OCI-LY1 (cell line): ENCODE measurements around the gene ZBTB20.

Source experiments
- H2AFZ ChIP-seq: fragments of 200-600 bp; sonication (generic), shearing (Covaris generic); 2 replicates; pipeline ENCODE4 v1.6.0; 2014; ENCODE audit warnings: antibody characterized with exemption, mild to moderate bottlenecking, low read length
- H3F3A ChIP-seq: fragments of 200-600 bp; sonication (generic), shearing (Covaris generic); 2 replicates; pipeline ENCODE4 v1.6.0; 2014; ENCODE audit warnings: mild to moderate bottlenecking, antibody characterized with exemption, low read length, moderate library complexity; ENCODE audit not compliant: insufficient read depth
- H3K27ac ChIP-seq: fragments of 200-600 bp; sonication (generic); 2 replicates; pipeline ENCODE4 v1.5.1; 2014; ENCODE audit warnings: low read length, mixed run types, mild to moderate bottlenecking, low read depth; ENCODE audit not compliant: poor library complexity, severe bottlenecking
- H3K27me3 ChIP-seq: fragments of 200-600 bp; sonication (generic); 2 replicates; pipeline ENCODE4 v1.6.0; 2014; ENCODE audit warnings: antibody characterized with exemption, mild to moderate bottlenecking, low read length, moderate library complexity; ENCODE audit not compliant: insufficient read depth
- H3K36me3 ChIP-seq: fragments of 200-600 bp; sonication (generic); 2 replicates; pipeline ENCODE4 v1.6.1; 2014; ENCODE audit warnings: mild to moderate bottlenecking, antibody characterized with exemption, low read length, moderate library complexity, mixed read lengths; ENCODE audit not compliant: insufficient read depth
- H3K4me1 ChIP-seq: fragments of 200-600 bp; sonication (generic); 2 replicates; pipeline ENCODE4 v1.5.1; 2014; ENCODE audit warnings: mild to moderate bottlenecking, low read length, moderate library complexity; ENCODE audit not compliant: insufficient read depth, severe bottlenecking
- H3K4me2 ChIP-seq: fragments of 200-600 bp; sonication (generic), shearing (Covaris generic); 2 replicates; pipeline ENCODE4 v1.6.1; 2014; ENCODE audit warnings: low read length
- H3K4me3 ChIP-seq: fragments of 200-600 bp; sonication (generic); 2 replicates; pipeline ENCODE4 v1.5.1; 2014; ENCODE audit warnings: low read length, low read depth, mild to moderate bottlenecking, mixed read lengths; ENCODE audit not compliant: poor library complexity, severe bottlenecking
- H3K79me2 ChIP-seq: fragments of 200-600 bp; shearing (Covaris generic); 2 replicates; pipeline ENCODE4 v1.6.1; 2016; ENCODE audit warnings: mixed run types, low read length, mixed read lengths; ENCODE audit not compliant: insufficient read depth
- H3K9ac ChIP-seq: fragments of 200-600 bp; sonication (generic), shearing (Covaris generic); 2 replicates; pipeline ENCODE4 v1.6.1; 2014; ENCODE audit warnings: mild to moderate bottlenecking, low read length, mixed read lengths
- H3K9me2 ChIP-seq: fragments of 200-600 bp; sonication (generic), shearing (Covaris generic); 2 replicates; pipeline ENCODE4 v1.6.1; 2014; ENCODE audit warnings: low read depth, mild to moderate bottlenecking, low read length, mixed read lengths
- H3K9me3 ChIP-seq: fragments of 200-600 bp; shearing (Covaris generic); 2 replicates; pipeline ENCODE4 v1.6.1; 2014; ENCODE audit warnings: low read length, mixed read lengths
- H4K20me1 ChIP-seq: fragments of 200-600 bp; sonication (generic), shearing (Covaris generic); 2 replicates; pipeline ENCODE4 v1.6.0; 2016; ENCODE audit warnings: mild to moderate bottlenecking, low read length; ENCODE audit not compliant: insufficient read depth
- EZH2 ChIP-seq: fragments of 200-600 bp; sonication (generic), shearing (Covaris generic); IDR thresholded peaks from 2 replicates; pipeline ENCODE4 v1.8.0; 2017; ENCODE audit warnings: borderline replicate concordance, mixed run types, mild to moderate bottlenecking, antibody characterized with exemption, low read length, moderate library complexity, mixed read lengths
- TF ChIP-seq, protein P1 (sequence below): fragments of 200-600 bp; sonication (generic), shearing (Covaris generic); IDR thresholded peaks from 2 replicates; pipeline ENCODE4 v1.5.1; 2017; ENCODE audit warnings: mild to moderate bottlenecking, antibody characterized with exemption, low read length, moderate library complexity, mixed read lengths

Gene ZBTB20

GRCh38 chr3:114666623-114667022 lies 480.5 kb downstream of the ZBTB20 start:
- Histone ChIP-seq H3K4me2 (no peak overlapping the region), H3K9ac (no peak overlapping the region), H3K36me3 (no peaks in the 10 kb centered on the region), H2AFZ (no peak overlapping the region), H3K27me3 (no peaks in the 10 kb centered on the region), H3K9me2 (no peaks in the 10 kb centered on the region), H3K27ac (no peak overlapping the region), H3K79me2 (no peaks in the 10 kb centered on the region), H3K4me1 (no peaks in the 10 kb centered on the region), H3K4me3 (no peak overlapping the region), H3K9me3 (no peaks in the 10 kb centered on the region), H3F3A (no peaks in the 10 kb centered on the region), H4K20me1 (no peaks in the 10 kb centered on the region)
- TF ChIP-seq EZH2 = no peak
- TF ChIP-seq, protein P1, sequence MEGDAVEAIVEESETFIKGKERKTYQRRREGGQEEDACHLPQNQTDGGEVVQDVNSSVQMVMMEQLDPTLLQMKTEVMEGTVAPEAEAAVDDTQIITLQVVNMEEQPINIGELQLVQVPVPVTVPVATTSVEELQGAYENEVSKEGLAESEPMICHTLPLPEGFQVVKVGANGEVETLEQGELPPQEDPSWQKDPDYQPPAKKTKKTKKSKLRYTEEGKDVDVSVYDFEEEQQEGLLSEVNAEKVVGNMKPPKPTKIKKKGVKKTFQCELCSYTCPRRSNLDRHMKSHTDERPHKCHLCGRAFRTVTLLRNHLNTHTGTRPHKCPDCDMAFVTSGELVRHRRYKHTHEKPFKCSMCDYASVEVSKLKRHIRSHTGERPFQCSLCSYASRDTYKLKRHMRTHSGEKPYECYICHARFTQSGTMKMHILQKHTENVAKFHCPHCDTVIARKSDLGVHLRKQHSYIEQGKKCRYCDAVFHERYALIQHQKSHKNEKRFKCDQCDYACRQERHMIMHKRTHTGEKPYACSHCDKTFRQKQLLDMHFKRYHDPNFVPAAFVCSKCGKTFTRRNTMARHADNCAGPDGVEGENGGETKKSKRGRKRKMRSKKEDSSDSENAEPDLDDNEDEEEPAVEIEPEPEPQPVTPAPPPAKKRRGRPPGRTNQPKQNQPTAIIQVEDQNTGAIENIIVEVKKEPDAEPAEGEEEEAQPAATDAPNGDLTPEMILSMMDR = no peak

GRCh38 chr3:114664006-114664405 lies 483.1 kb downstream of the ZBTB20 start:
- Histone ChIP-seq H3K4me1 (no peaks in the 10 kb centered on the region), H3K4me2 (no peak overlapping the region), H3K4me3 (no peak overlapping the region), H3K9me2 (no peaks in the 10 kb centered on the region), H3K27me3 (no peaks in the 10 kb centered on the region), H4K20me1 (no peaks in the 10 kb centered on the region), H3K9me3 (no peaks in the 10 kb centered on the region), H3K27ac (no peak overlapping the region), H3F3A (no peaks in the 10 kb centered on the region), H3K36me3 (no peaks in the 10 kb centered on the region), H2AFZ (no peak overlapping the region), H3K9ac (no peak overlapping the region), H3K79me2 (no peaks in the 10 kb centered on the region)
- TF ChIP-seq, protein P1 = no peak
- no peak for TF ChIP-seq EZH2

DNA sequence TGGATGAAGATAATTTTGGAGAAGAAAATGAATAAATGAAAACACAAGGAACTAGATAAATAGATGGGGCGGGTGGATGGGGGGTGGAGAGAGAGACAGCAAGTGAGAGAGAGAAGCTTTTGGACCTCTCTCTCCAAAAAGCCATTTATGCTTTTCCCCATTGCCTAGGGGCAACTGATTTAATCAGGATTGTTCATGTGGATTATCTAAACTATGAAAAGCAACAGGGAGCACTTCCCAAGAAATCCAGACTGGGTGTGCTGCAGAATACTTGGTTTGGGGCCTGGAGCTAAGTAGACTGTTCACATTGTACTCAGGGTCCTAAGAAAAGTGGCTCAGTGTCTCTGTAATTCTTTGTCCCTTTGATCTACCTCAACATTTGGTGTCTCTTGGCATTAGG lies 486.3 kb downstream of the ZBTB20 start:
- H3K4me3 ChIP-seq = no peak overlapping the region
- TF ChIP-seq, protein P1 = no peak
- no peak for TF ChIP-seq EZH2
- no peak overlapping the region for H3K27ac ChIP-seq
- no peak overlapping the region for H3K4me2 ChIP-seq
- H3F3A ChIP-seq = no peaks in the 10 kb centered on the region
- no peaks in the 10 kb centered on the region for H3K9me2 ChIP-seq
- H3K36me3 ChIP-seq = no peaks in the 10 kb centered on the region
- H3K27me3 ChIP-seq = no peaks in the 10 kb centered on the region
- no peaks in the 10 kb centered on the region for H3K79me2 ChIP-seq
- no peak overlapping the region for H3K9ac ChIP-seq
- no peak overlapping the region for H2AFZ ChIP-seq
- H4K20me1 ChIP-seq = no peaks in the 10 kb centered on the region
- no peaks in the 10 kb centered on the region for H3K9me3 ChIP-seq
- H3K4me1 ChIP-seq = no peaks in the 10 kb centered on the region
